Effector CD4-positive, alpha-beta T cell (primary cell): ENCODE measurements around the gene OXSR1.
"Not testable (repeated sequence)": the region's sequence is repeated elsewhere in the genome, so short reads cannot be mapped to it uniquely, and the experiment has no call there.

Source experiments
- DNase-seq: peaks from one replicate; pipeline ENCODE4 v3.0.0-alpha.2; 2020

Gene OXSR1

GRCh38 chr3:38276081-38276916, 111.0 kb downstream of the OXSR1 start:
- no peak for DNase-seq

- DNase-seq, result no peak
Observed at GRCh38 chr3:38276917-38277630, 111.7 kb downstream of the OXSR1 start.

DNA sequence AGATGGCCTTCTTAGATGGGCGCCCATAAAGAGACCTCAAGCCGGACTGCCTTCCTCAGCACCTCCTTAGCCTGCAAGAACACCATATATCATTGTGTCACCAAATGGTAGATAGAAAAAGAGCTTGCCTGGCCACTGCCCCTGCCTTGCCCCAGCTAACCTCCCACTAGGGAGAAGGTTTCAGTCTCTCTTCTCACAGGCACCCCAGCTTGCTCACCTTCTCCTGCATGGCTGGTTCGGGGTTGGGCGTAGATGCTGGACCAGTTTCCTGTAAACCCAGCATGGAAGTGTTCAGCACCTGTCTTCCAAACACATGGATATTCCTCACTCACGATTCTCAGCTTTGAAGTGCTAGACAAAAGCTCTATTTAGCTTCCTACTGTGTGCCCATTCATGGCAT, 113.5 kb downstream of the OXSR1 start:
- no peak for DNase-seq

- no peak for DNase-seq
Observed at GRCh38 chr3:38281895-38282686, 116.8 kb downstream of the OXSR1 start, which contains the start of gene SLC22A14. SLC22A14 (plus strand) TSS chr3:38282294; CDS start chr3:38306027, 23,733 bp downstream.

GRCh38 chr3:38283810-38284755, 118.7 kb downstream of the OXSR1 start:
- DNase-seq, result no peak

DNA sequence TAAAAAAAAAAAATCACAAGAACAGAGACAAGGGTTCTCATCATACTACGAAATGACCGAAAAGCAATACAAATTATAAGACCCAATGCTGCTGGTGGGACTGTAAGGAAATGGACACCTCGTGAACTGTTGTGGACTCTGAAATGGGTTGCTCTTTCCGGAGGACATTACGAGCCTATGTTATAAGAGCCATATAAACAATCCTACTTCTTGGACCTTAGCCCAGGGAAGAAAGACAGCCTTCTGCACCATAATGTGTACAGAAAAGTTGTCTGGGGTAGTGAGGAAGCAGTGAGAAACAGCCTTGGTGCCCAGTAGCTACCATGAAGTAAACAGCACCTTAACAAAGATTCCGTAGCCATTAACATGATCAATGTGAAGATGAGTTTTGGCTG, 119.4 kb downstream of the OXSR1 start:
- no peak for DNase-seq

- DNase-seq, result not testable (repeated sequence)
Observed at GRCh38 chr3:38289286-38290217, 124.2 kb downstream of the OXSR1 start.

DNA sequence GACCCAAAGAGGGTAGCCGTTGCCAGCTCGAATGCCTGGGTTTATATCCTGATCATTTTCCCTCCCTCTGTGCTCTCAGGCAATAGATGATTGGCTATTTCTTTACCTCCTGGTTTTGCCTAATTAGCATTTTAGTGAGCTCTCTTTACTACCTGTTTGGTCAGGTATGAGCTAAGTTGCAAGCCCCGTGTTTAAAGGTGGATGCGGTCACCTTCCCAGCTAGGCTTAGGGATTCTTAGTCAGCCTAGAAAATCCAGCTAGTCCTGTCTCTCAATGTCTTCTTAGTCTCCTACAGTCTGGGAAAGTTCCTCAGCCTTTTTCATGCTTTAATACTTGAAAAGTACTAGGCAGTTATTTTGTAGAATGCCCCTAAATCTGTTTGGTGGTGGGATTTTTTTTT, 131.7 kb downstream of the OXSR1 start:
- not testable (repeated sequence) for DNase-seq

- DNase-seq, result no peak
Observed at GRCh38 chr3:38297537-38297936, 132.2 kb downstream of the OXSR1 start.

GRCh38 chr3:38297947-38298711, 132.8 kb downstream of the OXSR1 start:
- no peak for DNase-seq
